Body of pancreas (tissue), 4 donors: Measurements from ENCODE around the gene PINK1.

Experiments
- CTCF ChIP-seq, 7 experiments: fragments of 450-650 bp in 4 of 7; fragments of 200-600 bp in 3 of 7; sonication (generic) in 3 of 7; IDR thresholded peaks; one replicate each; pipeline ENCODE4 v1.5.1; 2016 to 2019; ENCODE audit warnings: antibody characterized with exemption in 7 of 7
- POLR2A ChIP-seq, 3 donors: fragments of 450-650 bp; IDR thresholded peaks; one replicate each; pipeline ENCODE4 v1.6.1; 2016; ENCODE audit warnings: antibody characterized with exemption in 3 of 3, mild to moderate bottlenecking in 2 of 3

GRCh38 chr1:20693623-20694022 lies 60.4 kb downstream of the PINK1 start:
- no peak for TF ChIP-seq CTCF (IDR thresholded peaks at IDR 0.05)
- TF ChIP-seq POLR2A (IDR thresholded peaks at IDR 0.05), result no peak
